ENCODE results near the gene PHLDA3.

PHLDA3 gene

GRCh38 chr1:201422436-201423030 lies 46.5 kb downstream of the PHLDA3 start:
- no peaks in the 10 kb centered on the region for H3K79me2 ChIP-seq (ENCODE audit: insufficient read depth, low read length)
- H3K9me2 ChIP-seq (replicated peaks; ENCODE audit: low read depth, low read length) = no peaks in the 10 kb centered on the region
- H3K4me2 ChIP-seq (ENCODE audit: low read depth, low read length, poor library complexity, severe bottlenecking) = no peak overlapping the region

DNA sequence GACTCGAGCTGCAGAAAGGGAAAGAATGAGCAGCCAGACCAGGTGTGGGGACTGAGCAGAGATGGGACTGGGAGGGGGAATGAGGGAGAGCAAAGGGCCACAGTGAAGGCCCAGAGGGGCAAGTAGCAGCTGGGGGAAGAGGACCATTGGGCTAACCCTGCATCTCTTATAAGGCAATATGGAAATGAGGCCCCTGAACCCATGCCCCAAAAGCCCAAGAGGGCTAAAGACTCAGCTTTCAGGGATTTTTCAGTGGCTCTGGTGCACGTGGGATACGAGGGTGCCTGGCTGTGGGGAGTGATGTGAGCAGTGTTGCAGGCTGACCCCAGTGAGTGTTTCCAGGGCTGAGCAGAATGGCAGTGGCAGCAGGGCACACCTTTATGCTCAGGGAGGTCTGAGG lies 47.0 kb downstream of the PHLDA3 start:
- H3K9me2 ChIP-seq (replicated peaks; ENCODE audit: low read depth, low read length) = no peaks in the 10 kb centered on the region
- no peaks in the 10 kb centered on the region for H3K9me3 ChIP-seq (ENCODE audit: insufficient read depth, low read depth, low read length)
- H3K4me1 ChIP-seq (ENCODE audit: insufficient read depth, low read length, poor library complexity, severe bottlenecking) = no peaks in the 10 kb centered on the region
- H3K9ac ChIP-seq (ENCODE audit: low read depth, low read length, poor library complexity, severe bottlenecking) = no peak overlapping the region
- H4K20me1 ChIP-seq (ENCODE audit: insufficient read depth, low read length, poor library complexity, severe bottlenecking) = no peaks in the 10 kb centered on the region
- no peak overlapping the region for H3K4me2 ChIP-seq (ENCODE audit: low read depth, low read length, poor library complexity, severe bottlenecking)
- no peak overlapping the region for H2AFZ ChIP-seq (ENCODE audit: low read length)
- H3F3A ChIP-seq (ENCODE audit: low read depth) = no peaks in the 10 kb centered on the region
- H3K79me2 ChIP-seq (ENCODE audit: insufficient read depth, low read length) = no peaks in the 10 kb centered on the region
- H3K36me3 ChIP-seq (ENCODE audit: insufficient read depth, low read length) = no peaks in the 10 kb centered on the region
- H3K4me3 ChIP-seq (ENCODE audit: low read length, poor library complexity, severe bottlenecking) = no peak overlapping the region
- TF ChIP-seq CTCF (conservative IDR thresholded peaks at IDR 0.05; ENCODE audit: low read length) (no peak), EZH2phosphoT487 (IDR thresholded peaks at IDR 0.05; ENCODE audit: borderline replicate concordance) (no peak)
- H3K27me3 ChIP-seq (ENCODE audit: insufficient read depth, low read length, poor library complexity, severe bottlenecking) = no peaks in the 10 kb centered on the region

More at GRCh38 chr1:201422436-201423030, 46.5 kb downstream of the PHLDA3 start:
- Histone ChIP-seq H4K20me1 (ENCODE audit: insufficient read depth, low read length, poor library complexity, severe bottlenecking) (no peaks in the 10 kb centered on the region), H3K4me1 (ENCODE audit: insufficient read depth, low read length, poor library complexity, severe bottlenecking) (no peaks in the 10 kb centered on the region), H3K4me3 (ENCODE audit: low read length, poor library complexity, severe bottlenecking) (no peak overlapping the region), H3K27me3 (ENCODE audit: insufficient read depth, low read length, poor library complexity, severe bottlenecking) (no peaks in the 10 kb centered on the region), H2AFZ (ENCODE audit: low read length) (no peak overlapping the region), H3K9ac (ENCODE audit: low read depth, low read length, poor library complexity, severe bottlenecking) (no peak overlapping the region), H3K9me3 (ENCODE audit: insufficient read depth, low read depth, low read length) (no peaks in the 10 kb centered on the region), H3K36me3 (ENCODE audit: insufficient read depth, low read length) (no peaks in the 10 kb centered on the region), H3F3A (ENCODE audit: low read depth) (no peaks in the 10 kb centered on the region)
- TF ChIP-seq EZH2phosphoT487 (IDR thresholded peaks at IDR 0.05; ENCODE audit: borderline replicate concordance) = no peak
- no peak for TF ChIP-seq CTCF (conservative IDR thresholded peaks at IDR 0.05; ENCODE audit: low read length)

DNA sequence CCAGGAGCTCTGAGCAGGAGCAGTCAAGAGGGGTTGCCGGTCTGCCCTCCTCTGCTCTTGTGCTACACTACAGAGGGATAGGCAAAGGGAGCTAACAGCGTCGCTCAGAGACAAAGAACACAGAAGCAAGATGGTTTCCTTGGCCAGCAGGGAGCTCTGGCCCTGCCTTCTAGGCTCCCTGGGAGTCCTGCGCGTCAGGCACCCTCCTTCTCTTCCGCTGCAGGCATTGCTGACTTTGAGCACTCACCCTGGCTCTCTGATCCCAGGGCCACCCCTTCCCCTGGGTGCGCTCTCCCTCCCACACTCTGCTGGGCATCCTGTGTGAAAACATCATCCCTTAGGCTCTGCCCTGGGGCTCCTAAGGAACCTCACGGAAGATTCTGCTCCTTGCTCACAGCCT lies 47.9 kb downstream of the PHLDA3 start:
- no peak overlapping the region for H3K4me2 ChIP-seq (ENCODE audit: low read depth, low read length, poor library complexity, severe bottlenecking)
- no peaks in the 10 kb centered on the region for H4K20me1 ChIP-seq (ENCODE audit: insufficient read depth, low read length, poor library complexity, severe bottlenecking)
- no peaks in the 10 kb centered on the region for H3K9me3 ChIP-seq (ENCODE audit: insufficient read depth, low read depth, low read length)
- no peaks in the 10 kb centered on the region for H3K9me2 ChIP-seq (replicated peaks; ENCODE audit: low read depth, low read length)
- no peak for TF ChIP-seq CTCF (conservative IDR thresholded peaks at IDR 0.05; ENCODE audit: low read length)
- TF ChIP-seq EZH2phosphoT487 (IDR thresholded peaks at IDR 0.05; ENCODE audit: borderline replicate concordance) = no peak
- no peaks in the 10 kb centered on the region for H3K27me3 ChIP-seq (ENCODE audit: insufficient read depth, low read length, poor library complexity, severe bottlenecking)
- H3K36me3 ChIP-seq (ENCODE audit: insufficient read depth, low read length) = no peaks in the 10 kb centered on the region
- no peaks in the 10 kb centered on the region for H3K4me1 ChIP-seq (ENCODE audit: insufficient read depth, low read length, poor library complexity, severe bottlenecking)
- H3K79me2 ChIP-seq (ENCODE audit: insufficient read depth, low read length) = no peaks in the 10 kb centered on the region
- H3K4me3 ChIP-seq (ENCODE audit: low read length, poor library complexity, severe bottlenecking) = no peak overlapping the region
- H3K9ac ChIP-seq (ENCODE audit: low read depth, low read length, poor library complexity, severe bottlenecking) = no peak overlapping the region
- no peak overlapping the region for H2AFZ ChIP-seq (ENCODE audit: low read length)
- no peaks in the 10 kb centered on the region for H3F3A ChIP-seq (ENCODE audit: low read depth)
